ENCODE measurements around the gene NCOA7.

The NCOA7 gene

DNA sequence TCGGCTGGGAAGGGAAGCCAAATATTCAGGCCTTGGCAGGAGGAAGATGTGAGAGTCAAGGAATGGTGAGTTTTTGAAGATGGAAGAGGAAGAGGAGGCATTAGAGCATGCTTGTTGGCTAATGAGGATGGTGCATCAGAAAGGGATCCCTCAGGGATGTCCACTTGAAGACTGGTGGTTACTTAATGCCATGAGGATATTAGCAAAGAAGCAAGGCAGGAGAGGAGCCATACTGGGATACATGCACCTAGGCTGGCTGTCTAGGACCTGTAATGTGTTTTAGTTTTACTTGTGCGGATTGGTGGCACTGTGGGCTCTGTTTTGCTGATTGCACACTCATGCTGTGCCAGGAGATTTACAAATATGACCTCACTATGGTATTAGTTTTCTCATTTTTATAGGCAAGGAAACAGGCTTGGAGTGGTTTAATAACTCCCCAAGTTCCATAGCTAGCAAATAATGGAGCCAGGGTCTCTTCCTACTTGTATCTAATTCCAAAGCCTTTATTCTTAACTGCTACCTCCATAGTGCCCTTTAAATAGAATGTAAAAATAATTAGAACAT is 37.8 kb downstream of the NCOA7 start:
- no peak overlapping the region for H2AFZ ChIP-seq (ENCODE audit: low read depth)
- no peaks in the 10 kb centered on the region for H4K20me1 ChIP-seq (ENCODE audit: insufficient read depth)
- no peak overlapping the region for H3K4me2 ChIP-seq
- H3K27me3 ChIP-seq (ENCODE audit: insufficient read depth, low read depth) = no peaks in the 10 kb centered on the region
- H3K36me3 ChIP-seq (ENCODE audit: insufficient read depth) = no peaks in the 10 kb centered on the region
- no peaks in the 10 kb centered on the region for H3K79me2 ChIP-seq (ENCODE audit: insufficient read depth, low read depth)
- no peaks in the 10 kb centered on the region for H3K4me1 ChIP-seq (ENCODE audit: low read depth, poor library complexity, severe bottlenecking)
- TF ChIP-seq, protein P1, sequence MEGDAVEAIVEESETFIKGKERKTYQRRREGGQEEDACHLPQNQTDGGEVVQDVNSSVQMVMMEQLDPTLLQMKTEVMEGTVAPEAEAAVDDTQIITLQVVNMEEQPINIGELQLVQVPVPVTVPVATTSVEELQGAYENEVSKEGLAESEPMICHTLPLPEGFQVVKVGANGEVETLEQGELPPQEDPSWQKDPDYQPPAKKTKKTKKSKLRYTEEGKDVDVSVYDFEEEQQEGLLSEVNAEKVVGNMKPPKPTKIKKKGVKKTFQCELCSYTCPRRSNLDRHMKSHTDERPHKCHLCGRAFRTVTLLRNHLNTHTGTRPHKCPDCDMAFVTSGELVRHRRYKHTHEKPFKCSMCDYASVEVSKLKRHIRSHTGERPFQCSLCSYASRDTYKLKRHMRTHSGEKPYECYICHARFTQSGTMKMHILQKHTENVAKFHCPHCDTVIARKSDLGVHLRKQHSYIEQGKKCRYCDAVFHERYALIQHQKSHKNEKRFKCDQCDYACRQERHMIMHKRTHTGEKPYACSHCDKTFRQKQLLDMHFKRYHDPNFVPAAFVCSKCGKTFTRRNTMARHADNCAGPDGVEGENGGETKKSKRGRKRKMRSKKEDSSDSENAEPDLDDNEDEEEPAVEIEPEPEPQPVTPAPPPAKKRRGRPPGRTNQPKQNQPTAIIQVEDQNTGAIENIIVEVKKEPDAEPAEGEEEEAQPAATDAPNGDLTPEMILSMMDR (conservative IDR thresholded peaks at IDR 0.05; ENCODE audit: low read depth, low read length) = no peak
- no peak overlapping the region for H3K4me3 ChIP-seq (IDR thresholded peaks at IDR 0.05; ENCODE audit: insufficient read depth, low read depth, low read length)
- H3K9ac ChIP-seq = no peak overlapping the region
- H3K27ac ChIP-seq = no peak overlapping the region

DNA sequence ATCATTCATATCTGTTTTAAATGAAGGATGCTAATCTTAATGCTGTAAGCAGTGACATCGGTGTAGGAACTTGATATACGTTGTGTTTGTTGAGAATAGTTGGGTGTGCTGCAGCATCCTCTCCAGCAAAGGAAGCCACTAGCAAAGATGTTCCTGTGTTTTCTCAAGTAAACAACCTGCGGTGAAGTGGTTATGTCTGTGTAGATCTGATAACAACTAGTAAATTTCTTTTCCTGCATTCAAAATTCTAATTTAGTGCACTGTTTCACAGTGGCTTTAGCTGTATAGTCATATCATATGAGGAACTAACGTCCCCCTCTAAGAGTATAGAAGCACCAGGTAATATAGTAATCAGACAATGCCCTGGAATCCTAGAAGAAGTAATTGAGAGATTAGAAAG is 38.7 kb downstream of the NCOA7 start:
- H3K4me1 ChIP-seq (ENCODE audit: low read depth, poor library complexity, severe bottlenecking) = no peaks in the 10 kb centered on the region
- H3K9ac ChIP-seq = no peak overlapping the region
- no peaks in the 10 kb centered on the region for H3K79me2 ChIP-seq (ENCODE audit: insufficient read depth, low read depth)
- no peak overlapping the region for H2AFZ ChIP-seq (ENCODE audit: low read depth)
- H3K27ac ChIP-seq = no peak overlapping the region
- H4K20me1 ChIP-seq (ENCODE audit: insufficient read depth) = no peaks in the 10 kb centered on the region
- H3K36me3 ChIP-seq (ENCODE audit: insufficient read depth) = no peaks in the 10 kb centered on the region
- no peak overlapping the region for H3K4me2 ChIP-seq
- H3K27me3 ChIP-seq (ENCODE audit: insufficient read depth, low read depth) = no peaks in the 10 kb centered on the region
- no peak overlapping the region for H3K4me3 ChIP-seq (IDR thresholded peaks at IDR 0.05; ENCODE audit: insufficient read depth, low read depth, low read length)
- TF ChIP-seq, protein P1 (conservative IDR thresholded peaks at IDR 0.05; ENCODE audit: low read depth, low read length) = no peak

- Histone ChIP-seq H3K4me3 (IDR thresholded peaks at IDR 0.05; ENCODE audit: insufficient read depth, low read depth, low read length) (no peak overlapping the region), H3K4me2 (no peak overlapping the region), H3K36me3 (ENCODE audit: insufficient read depth) (no peaks in the 10 kb centered on the region), H2AFZ (ENCODE audit: low read depth) (no peak overlapping the region), H3K4me1 (ENCODE audit: low read depth, poor library complexity, severe bottlenecking) (no peaks in the 10 kb centered on the region), H4K20me1 (ENCODE audit: insufficient read depth) (no peaks in the 10 kb centered on the region), H3K27ac (no peak overlapping the region), H3K79me2 (ENCODE audit: insufficient read depth, low read depth) (no peaks in the 10 kb centered on the region), H3K27me3 (ENCODE audit: insufficient read depth, low read depth) (no peaks in the 10 kb centered on the region), H3K9ac (no peak overlapping the region)
- TF ChIP-seq, protein P1 (conservative IDR thresholded peaks at IDR 0.05; ENCODE audit: low read depth, low read length) = no peak
These were observed 40.9 kb downstream of the NCOA7 start for GRCh38 chr6:125831659-125832058.

DNA sequence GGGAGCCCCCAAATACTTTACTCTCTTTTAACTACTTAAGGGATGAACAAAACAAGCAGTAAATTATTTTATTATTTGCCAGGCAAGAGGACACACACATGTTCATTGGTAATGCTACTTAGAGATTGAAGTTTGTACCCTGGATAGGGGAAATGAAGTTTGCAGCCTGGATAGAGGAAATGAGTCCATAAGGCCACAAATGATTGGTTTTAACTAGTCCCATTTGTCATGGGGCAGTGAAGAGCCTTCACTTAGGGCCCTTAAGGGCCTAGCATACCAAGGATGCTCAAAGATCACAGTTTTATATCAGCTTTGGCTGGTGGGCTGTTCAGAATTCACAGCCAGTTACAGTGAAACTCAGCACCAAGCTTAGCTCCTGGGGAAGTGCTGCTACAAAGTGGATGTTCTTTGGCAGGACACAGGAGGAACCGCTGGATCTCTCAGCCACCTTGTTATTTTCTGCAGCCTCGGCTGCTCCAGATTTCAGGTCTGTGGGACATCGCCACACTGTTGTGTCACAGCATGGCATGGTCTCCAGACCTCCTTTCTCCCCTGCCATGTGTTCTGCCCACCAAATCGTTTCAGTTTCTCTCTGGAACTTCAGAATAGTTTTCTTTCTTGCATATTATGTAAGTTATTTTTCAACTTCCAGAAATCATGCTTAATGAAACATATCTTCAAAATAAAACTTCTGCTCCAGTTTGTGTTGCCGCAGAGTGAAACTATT is 41.8 kb downstream of the NCOA7 start:
- no peaks in the 10 kb centered on the region for H3K79me2 ChIP-seq (ENCODE audit: insufficient read depth, low read depth)
- no peak overlapping the region for H3K4me3 ChIP-seq (IDR thresholded peaks at IDR 0.05; ENCODE audit: insufficient read depth, low read depth, low read length)
- no peak overlapping the region for H3K27ac ChIP-seq
- no peak overlapping the region for H3K9ac ChIP-seq
- TF ChIP-seq, protein P1 (conservative IDR thresholded peaks at IDR 0.05; ENCODE audit: low read depth, low read length) = no peak
- no peak overlapping the region for H3K4me2 ChIP-seq
- H2AFZ ChIP-seq (ENCODE audit: low read depth) = no peak overlapping the region
- no peaks in the 10 kb centered on the region for H4K20me1 ChIP-seq (ENCODE audit: insufficient read depth)
- H3K4me1 ChIP-seq (ENCODE audit: low read depth, poor library complexity, severe bottlenecking) = no peaks in the 10 kb centered on the region
- H3K27me3 ChIP-seq (ENCODE audit: insufficient read depth, low read depth) = no peaks in the 10 kb centered on the region
- no peaks in the 10 kb centered on the region for H3K36me3 ChIP-seq (ENCODE audit: insufficient read depth)
